Liver (tissue), 9 donors: ENCODE results near the gene CD3D. TPM values are rescaled to one million over a fixed set of nuclear protein-coding genes. Genes with fewer than 3 reads are reported as not detected.

Experiments
- DNase-seq: peaks from one replicate; pipeline ENCODE4 v3.0.0-alpha.2; 2017; ENCODE audit warnings: low spot score
- H3K27ac ChIP-seq, 2 donors: one replicate each; pipeline ENCODE4 v1.7.0; 2013; ENCODE audit warnings: inconsistent platforms in 2 of 2, low read length in 2 of 2, control low read depth in 1 of 2, low read depth in 1 of 2, mild to moderate bottlenecking in 1 of 2
- H3K27me3 ChIP-seq, 4 donors: one replicate each; pipeline versions ENCODE4 v1.6.1 to v1.7.0; 2013; ENCODE audit warnings: low read length in 3 of 4, inconsistent platforms in 1 of 4, mild to moderate bottlenecking in 1 of 4, moderate library complexity in 1 of 4; ENCODE audit not compliant: control insufficient read depth in 4 of 4, insufficient read depth in 4 of 4
- H3K36me3 ChIP-seq, 4 donors: one replicate each; pipeline versions ENCODE4 v1.6.1 to v1.7.0; 2013; ENCODE audit warnings: low read length in 3 of 4, mild to moderate bottlenecking in 3 of 4, low read depth in 1 of 4, moderate library complexity in 1 of 4; ENCODE audit not compliant: control insufficient read depth in 4 of 4, insufficient read depth in 3 of 4
- H3K4me1 ChIP-seq, 4 donors: one replicate each; pipeline versions ENCODE4 v1.6.1 to v1.7.0; 2013; ENCODE audit warnings: low read length in 3 of 4, mild to moderate bottlenecking in 3 of 4, moderate library complexity in 1 of 4; ENCODE audit not compliant: control insufficient read depth in 4 of 4, insufficient read depth in 4 of 4
- H3K4me3 ChIP-seq, 3 donors: one replicate each; pipeline versions ENCODE4 v1.6.1 to v1.7.0; 2013; ENCODE audit warnings: low read length in 3 of 3, control low read depth in 1 of 3, low read depth in 1 of 3, mild to moderate bottlenecking in 1 of 3
- H3K9ac ChIP-seq, 2 donors: one replicate each; pipeline ENCODE4 v1.7.0; 2013; ENCODE audit warnings: low read length in 2 of 2, mild to moderate bottlenecking in 2 of 2, moderate library complexity in 2 of 2, control low read depth in 1 of 2, low read depth in 1 of 2
- H3K9me3 ChIP-seq, 4 donors: one replicate each; pipeline versions ENCODE4 v1.6.1 to v1.7.0; 2013; ENCODE audit warnings: low read length in 3 of 4; ENCODE audit not compliant: control insufficient read depth in 4 of 4
- EGR1 ChIP-seq, 2 donors: IDR thresholded peaks; 2 replicates each; pipeline ENCODE4 v1.6.1; 2016 to 2018; ENCODE audit warnings: antibody characterized with exemption in 2 of 2, low read depth in 2 of 2
- FOXA1 ChIP-seq: IDR thresholded peaks from 2 replicates; pipeline ENCODE4 v1.6.1; 2016; ENCODE audit warnings: antibody characterized with exemption
- FOXA2 ChIP-seq: IDR thresholded peaks from 2 replicates; pipeline ENCODE4 v1.6.1; 2016; ENCODE audit warnings: antibody characterized with exemption
- GABPA ChIP-seq, 2 donors: IDR thresholded peaks in 1 of 2; conservative IDR thresholded peaks in 1 of 2; 2 replicates each; pipeline ENCODE4 v1.6.1; 2016; ENCODE audit warnings: antibody characterized with exemption in 2 of 2, mild to moderate bottlenecking in 1 of 2, moderate library complexity in 1 of 2
- HNF4A ChIP-seq, 2 donors: conservative IDR thresholded peaks; 2 replicates each; pipeline ENCODE4 v1.6.1; 2016; ENCODE audit warnings: antibody characterized with exemption in 2 of 2, mild to moderate bottlenecking in 2 of 2
- HNF4G ChIP-seq: IDR thresholded peaks from 2 replicates; pipeline ENCODE4 v1.6.1; 2016; ENCODE audit warnings: antibody characterized with exemption
- JUND ChIP-seq, 2 donors: IDR thresholded peaks; 2 replicates each; pipeline ENCODE4 v1.6.1; 2016; ENCODE audit warnings: antibody characterized with exemption in 2 of 2
- NR2F2 ChIP-seq: IDR thresholded peaks from 2 replicates; pipeline ENCODE4 v1.6.1; 2016; ENCODE audit warnings: antibody characterized with exemption
- RAD21 ChIP-seq, 2 donors: IDR thresholded peaks; 2 replicates each; pipeline ENCODE4 v1.6.1; 2016; ENCODE audit warnings: antibody characterized with exemption in 2 of 2, mild to moderate bottlenecking in 2 of 2
- RXRA ChIP-seq, 2 donors: IDR thresholded peaks; 2 replicates each; pipeline ENCODE4 v1.6.1; 2017 to 2018; ENCODE audit warnings: antibody characterized with exemption in 2 of 2, mild to moderate bottlenecking in 1 of 2
- SP1 ChIP-seq: IDR thresholded peaks from 2 replicates; pipeline ENCODE4 v1.6.1; 2018; ENCODE audit warnings: antibody characterized with exemption, mild to moderate bottlenecking
- TAF1 ChIP-seq: conservative IDR thresholded peaks from 2 replicates; pipeline ENCODE4 v1.6.1; 2016; ENCODE audit warnings: antibody characterized with exemption, mild to moderate bottlenecking
- YY1 ChIP-seq: IDR thresholded peaks from 2 replicates; pipeline ENCODE4 v1.6.1; 2016; ENCODE audit warnings: antibody characterized with exemption, mild to moderate bottlenecking
- WGBS: extraction: QIAGEN DNeasy Blood & Tissue Kit; methylation state at CpG from one replicate; pipeline ENCODE4 v1.1.7; 2013; 5-methylcytosine and 5-hydroxymethylcytosine counted together
- polyA plus RNA-seq, 2 donors: library from polyadenylated mRNA; stranded (reverse) in 1 of 2; unstranded in 1 of 2; fragments of 200-250 nt in 1 of 2; fragments of >200 nt in 1 of 2; fragmentation: Nextera tagmentation in 1 of 2; extraction: Ambion mirVana in 1 of 2; gene quantifications; one replicate each; pipeline versions ENCODE4 v1.2.1 to v1.2.3, GENCODE V29; 2013 to 2015
- total RNA-seq, 2 donors: library from RNA; depleted of rRNA; stranded (reverse); fragments of >200 nt; gene quantifications; one replicate each; pipeline ENCODE4 v1.2.3, GENCODE V29; 2014
- TF ChIP-seq, protein P1 (sequence below): fragments of 150-350 bp; IDR thresholded peaks from 2 replicates; pipeline ENCODE4 v1.5.1; 2017; ENCODE audit warnings: improper control_type of control experiment, low read depth, low read length; ENCODE audit not compliant: missing input control
- TF ChIP-seq, protein P2 (sequence below): IDR thresholded peaks from 2 replicates; pipeline ENCODE4 v1.6.1; 2016; ENCODE audit warnings: antibody characterized with exemption, mild to moderate bottlenecking
- TF ChIP-seq, protein P3 (sequence below): IDR thresholded peaks from 2 replicates; pipeline ENCODE4 v1.6.1; 2016; ENCODE audit warnings: antibody characterized with exemption
- TF ChIP-seq, protein P4 (sequence below): IDR thresholded peaks from 2 replicates; pipeline ENCODE4 v1.6.1; 2016; ENCODE audit warnings: antibody characterized with exemption
- TF ChIP-seq, protein P5 (sequence below): IDR thresholded peaks from 2 replicates; pipeline ENCODE4 v1.6.1; 2016; ENCODE audit warnings: antibody characterized with exemption
- donor health status: healthy.
- donor health status: healthy.
- donor health status: healthy.
- donor health status: healthy.
- donor health status: healthy.

CD3D gene
- total and polyA plus RNA-seq, 4 donors, result 1.1 to 1.6 (median 1.2) TPM

DNA sequence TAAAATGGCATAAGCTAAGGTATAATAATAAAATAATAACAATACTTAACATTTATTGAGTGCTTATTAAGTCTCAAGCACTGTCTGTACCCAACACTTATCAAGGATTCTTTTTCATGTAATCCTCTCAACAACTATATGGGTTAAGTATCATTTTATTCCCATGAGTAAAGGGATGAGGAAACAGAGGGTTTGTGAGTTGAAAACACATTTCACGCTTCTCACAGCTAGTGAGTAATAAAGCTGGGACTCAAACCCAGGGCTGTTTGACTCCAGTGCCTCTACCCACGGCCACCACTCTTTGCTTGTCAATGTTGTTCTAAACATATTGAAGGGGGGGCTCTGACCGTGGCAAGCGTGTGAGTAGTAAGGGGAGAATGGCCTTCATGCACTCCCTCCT is 29.3 kb downstream of the CD3D start (continued):
- no peak for TF ChIP-seq RAD21 (IDR thresholded peaks at IDR 0.05)
- no peak for TF ChIP-seq HNF4A (conservative IDR thresholded peaks at IDR 0.05)
- TF ChIP-seq FOXA1, result no peak
- no peak for TF ChIP-seq TAF1
- no peak for TF ChIP-seq HNF4G
- TF ChIP-seq JUND (IDR thresholded peaks at IDR 0.05), result no peak

DNA sequence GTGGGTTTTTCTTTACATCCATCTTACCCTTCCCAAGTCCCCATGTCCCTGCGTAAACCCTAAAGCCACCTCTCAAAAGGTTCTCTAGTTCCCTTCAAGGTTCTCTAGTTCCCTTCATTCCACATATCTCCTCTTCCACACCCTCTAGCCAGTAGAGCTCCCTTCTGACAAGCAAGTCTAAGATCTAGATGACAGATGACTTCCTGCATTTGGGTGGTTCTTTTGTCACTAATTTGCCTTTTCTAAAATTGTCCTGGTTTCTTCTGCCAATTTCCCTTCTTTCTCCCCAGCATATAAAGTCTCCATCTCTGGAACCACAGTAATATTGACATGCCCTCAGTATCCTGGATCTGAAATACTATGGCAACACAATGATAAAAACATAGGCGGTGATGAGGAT is 30.2 kb downstream of the CD3D start:
- Histone ChIP-seq H3K4me3 (no peak overlapping the region), H3K4me1 (peaks cover 0 to 6% (median 2%) of the 10 kb centered on the region in 4 donors), H3K36me3 (no peaks in the 10 kb centered on the region), H3K9ac (no peak overlapping the region), H3K9me3 (no peaks in the 10 kb centered on the region), H3K27ac (no peak overlapping the region), H3K27me3 (peaks cover 0 to 4% (median 1%) of the 10 kb centered on the region in 4 donors)
- TF ChIP-seq, protein P1, sequence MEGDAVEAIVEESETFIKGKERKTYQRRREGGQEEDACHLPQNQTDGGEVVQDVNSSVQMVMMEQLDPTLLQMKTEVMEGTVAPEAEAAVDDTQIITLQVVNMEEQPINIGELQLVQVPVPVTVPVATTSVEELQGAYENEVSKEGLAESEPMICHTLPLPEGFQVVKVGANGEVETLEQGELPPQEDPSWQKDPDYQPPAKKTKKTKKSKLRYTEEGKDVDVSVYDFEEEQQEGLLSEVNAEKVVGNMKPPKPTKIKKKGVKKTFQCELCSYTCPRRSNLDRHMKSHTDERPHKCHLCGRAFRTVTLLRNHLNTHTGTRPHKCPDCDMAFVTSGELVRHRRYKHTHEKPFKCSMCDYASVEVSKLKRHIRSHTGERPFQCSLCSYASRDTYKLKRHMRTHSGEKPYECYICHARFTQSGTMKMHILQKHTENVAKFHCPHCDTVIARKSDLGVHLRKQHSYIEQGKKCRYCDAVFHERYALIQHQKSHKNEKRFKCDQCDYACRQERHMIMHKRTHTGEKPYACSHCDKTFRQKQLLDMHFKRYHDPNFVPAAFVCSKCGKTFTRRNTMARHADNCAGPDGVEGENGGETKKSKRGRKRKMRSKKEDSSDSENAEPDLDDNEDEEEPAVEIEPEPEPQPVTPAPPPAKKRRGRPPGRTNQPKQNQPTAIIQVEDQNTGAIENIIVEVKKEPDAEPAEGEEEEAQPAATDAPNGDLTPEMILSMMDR, result no peak
- TF ChIP-seq JUND (IDR thresholded peaks at IDR 0.05), result no peak
- no peak for TF ChIP-seq YY1
- TF ChIP-seq RAD21 (IDR thresholded peaks at IDR 0.05), result no peak
- no peak for TF ChIP-seq EGR1 (IDR thresholded peaks at IDR 0.05; ENCODE audit: low read depth in 2 of 2)
- TF ChIP-seq FOXA2, result no peak
- TF ChIP-seq, protein P2, sequence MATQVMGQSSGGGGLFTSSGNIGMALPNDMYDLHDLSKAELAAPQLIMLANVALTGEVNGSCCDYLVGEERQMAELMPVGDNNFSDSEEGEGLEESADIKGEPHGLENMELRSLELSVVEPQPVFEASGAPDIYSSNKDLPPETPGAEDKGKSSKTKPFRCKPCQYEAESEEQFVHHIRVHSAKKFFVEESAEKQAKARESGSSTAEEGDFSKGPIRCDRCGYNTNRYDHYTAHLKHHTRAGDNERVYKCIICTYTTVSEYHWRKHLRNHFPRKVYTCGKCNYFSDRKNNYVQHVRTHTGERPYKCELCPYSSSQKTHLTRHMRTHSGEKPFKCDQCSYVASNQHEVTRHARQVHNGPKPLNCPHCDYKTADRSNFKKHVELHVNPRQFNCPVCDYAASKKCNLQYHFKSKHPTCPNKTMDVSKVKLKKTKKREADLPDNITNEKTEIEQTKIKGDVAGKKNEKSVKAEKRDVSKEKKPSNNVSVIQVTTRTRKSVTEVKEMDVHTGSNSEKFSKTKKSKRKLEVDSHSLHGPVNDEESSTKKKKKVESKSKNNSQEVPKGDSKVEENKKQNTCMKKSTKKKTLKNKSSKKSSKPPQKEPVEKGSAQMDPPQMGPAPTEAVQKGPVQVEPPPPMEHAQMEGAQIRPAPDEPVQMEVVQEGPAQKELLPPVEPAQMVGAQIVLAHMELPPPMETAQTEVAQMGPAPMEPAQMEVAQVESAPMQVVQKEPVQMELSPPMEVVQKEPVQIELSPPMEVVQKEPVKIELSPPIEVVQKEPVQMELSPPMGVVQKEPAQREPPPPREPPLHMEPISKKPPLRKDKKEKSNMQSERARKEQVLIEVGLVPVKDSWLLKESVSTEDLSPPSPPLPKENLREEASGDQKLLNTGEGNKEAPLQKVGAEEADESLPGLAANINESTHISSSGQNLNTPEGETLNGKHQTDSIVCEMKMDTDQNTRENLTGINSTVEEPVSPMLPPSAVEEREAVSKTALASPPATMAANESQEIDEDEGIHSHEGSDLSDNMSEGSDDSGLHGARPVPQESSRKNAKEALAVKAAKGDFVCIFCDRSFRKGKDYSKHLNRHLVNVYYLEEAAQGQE, result no peak
- no peak for TF ChIP-seq HNF4A (conservative IDR thresholded peaks at IDR 0.05)
- TF ChIP-seq TAF1, result no peak
- TF ChIP-seq RXRA (IDR thresholded peaks at IDR 0.05), result no peak
- no peak for TF ChIP-seq FOXA1
- TF ChIP-seq, protein P3, sequence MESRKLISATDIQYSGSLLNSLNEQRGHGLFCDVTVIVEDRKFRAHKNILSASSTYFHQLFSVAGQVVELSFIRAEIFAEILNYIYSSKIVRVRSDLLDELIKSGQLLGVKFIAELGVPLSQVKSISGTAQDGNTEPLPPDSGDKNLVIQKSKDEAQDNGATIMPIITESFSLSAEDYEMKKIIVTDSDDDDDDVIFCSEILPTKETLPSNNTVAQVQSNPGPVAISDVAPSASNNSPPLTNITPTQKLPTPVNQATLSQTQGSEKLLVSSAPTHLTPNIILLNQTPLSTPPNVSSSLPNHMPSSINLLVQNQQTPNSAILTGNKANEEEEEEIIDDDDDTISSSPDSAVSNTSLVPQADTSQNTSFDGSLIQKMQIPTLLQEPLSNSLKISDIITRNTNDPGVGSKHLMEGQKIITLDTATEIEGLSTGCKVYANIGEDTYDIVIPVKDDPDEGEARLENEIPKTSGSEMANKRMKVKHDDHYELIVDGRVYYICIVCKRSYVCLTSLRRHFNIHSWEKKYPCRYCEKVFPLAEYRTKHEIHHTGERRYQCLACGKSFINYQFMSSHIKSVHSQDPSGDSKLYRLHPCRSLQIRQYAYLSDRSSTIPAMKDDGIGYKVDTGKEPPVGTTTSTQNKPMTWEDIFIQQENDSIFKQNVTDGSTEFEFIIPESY, result no peak
- no peak for TF ChIP-seq GABPA (IDR thresholded peaks at IDR 0.05 in 1 of 2, conservative IDR thresholded peaks at IDR 0.05 in 1 of 2)
- no peak for TF ChIP-seq HNF4G
- TF ChIP-seq, protein P4, sequence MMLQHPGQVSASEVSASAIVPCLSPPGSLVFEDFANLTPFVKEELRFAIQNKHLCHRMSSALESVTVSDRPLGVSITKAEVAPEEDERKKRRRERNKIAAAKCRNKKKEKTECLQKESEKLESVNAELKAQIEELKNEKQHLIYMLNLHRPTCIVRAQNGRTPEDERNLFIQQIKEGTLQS, result no peak
- no peak for TF ChIP-seq SP1
- TF ChIP-seq, protein P5, sequence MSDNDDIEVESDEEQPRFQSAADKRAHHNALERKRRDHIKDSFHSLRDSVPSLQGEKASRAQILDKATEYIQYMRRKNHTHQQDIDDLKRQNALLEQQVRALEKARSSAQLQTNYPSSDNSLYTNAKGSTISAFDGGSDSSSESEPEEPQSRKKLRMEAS, result no peak
- TF ChIP-seq NR2F2, result no peak
- no peak for DNase-seq
- 95% methylated on average over 2 of the region's 2 CpGs for WGBS
